DND-41 (cell line): ENCODE data around the gene GNA14.

ENCODE experiments used
- ATAC-seq: fragments of 200-7000 bp; cut with Tn5 transposase; 3 replicates; pipeline ENCODE4 v1.9.1; 2021; ENCODE audit warnings: low read depth; ENCODE audit not compliant: insufficient read depth
- DNase-seq: peaks from one replicate; pipeline ENCODE4 v3.0.0-alpha.2; 2020
- H2AFZ ChIP-seq: 2 replicates; pipeline ENCODE4 v1.6.0; 2012; ENCODE audit warnings: low read depth, low read length
- H3K27ac ChIP-seq: 2 replicates; pipeline ENCODE4 v1.5.1; 2012; ENCODE audit warnings: low read length, inconsistent platforms
- H3K27me3 ChIP-seq: fragments of 200-600 bp; sonication (generic); 2 replicates; pipeline ENCODE4 v1.6.0; 2012; ENCODE audit warnings: low read length, mild to moderate bottlenecking, inconsistent platforms; ENCODE audit not compliant: insufficient read depth, poor library complexity
- H3K36me3 ChIP-seq: 2 replicates; pipeline ENCODE4 v1.5.1; 2012; ENCODE audit warnings: low read length, inconsistent platforms; ENCODE audit not compliant: insufficient read depth
- H3K4me1 ChIP-seq: 2 replicates; pipeline ENCODE4 v1.5.1; 2012; ENCODE audit warnings: mild to moderate bottlenecking, low read length; ENCODE audit not compliant: insufficient read depth
- H3K4me2 ChIP-seq: 2 replicates; pipeline ENCODE4 v1.6.0; 2012; ENCODE audit warnings: mild to moderate bottlenecking, moderate library complexity, low read length, inconsistent platforms; ENCODE audit not compliant: insufficient read depth
- H3K4me3 ChIP-seq, 2 experiments: fragments of 200-600 bp in 1 of 2; shearing (Covaris generic) in 1 of 2; 2 replicates each; pipeline ENCODE4 v1.5.1; 2012 to 2016; ENCODE audit warnings: inconsistent platforms in 2 of 2, low read length in 2 of 2, mild to moderate bottlenecking in 2 of 2, low read depth in 1 of 2, moderate library complexity in 1 of 2
- H3K79me2 ChIP-seq: 2 replicates; pipeline ENCODE4 v1.6.0; 2012; ENCODE audit warnings: low read length, inconsistent platforms; ENCODE audit not compliant: insufficient read depth
- H3K9ac ChIP-seq: 2 replicates; pipeline ENCODE4 v1.6.0; 2012; ENCODE audit warnings: low read depth, mild to moderate bottlenecking, inconsistent platforms, low read length, moderate library complexity
- H3K9me3 ChIP-seq: 2 replicates; pipeline ENCODE4 v1.5.1; 2012; ENCODE audit warnings: low read length, moderate library complexity, mild to moderate bottlenecking, inconsistent platforms; ENCODE audit not compliant: insufficient read depth, severe bottlenecking
- H4K20me1 ChIP-seq: 2 replicates; pipeline ENCODE4 v1.6.0; 2012; ENCODE audit warnings: low read length; ENCODE audit not compliant: insufficient read depth
- EZH2 ChIP-seq: IDR thresholded peaks from 3 replicates; pipeline ENCODE4 v1.6.1; 2012; ENCODE audit warnings: borderline replicate concordance, low read depth, mild to moderate bottlenecking, moderate library complexity, low read length, inconsistent platforms; ENCODE audit not compliant: severe bottlenecking
- TF ChIP-seq, protein P1 (sequence below): IDR thresholded peaks from 2 replicates; pipeline ENCODE4 v1.5.1; 2012; ENCODE audit warnings: borderline replicate concordance, low read length, moderate library complexity, mild to moderate bottlenecking; ENCODE audit not compliant: poor library complexity, severe bottlenecking; ENCODE audit errors: extremely low read depth

The GNA14 gene

DNA sequence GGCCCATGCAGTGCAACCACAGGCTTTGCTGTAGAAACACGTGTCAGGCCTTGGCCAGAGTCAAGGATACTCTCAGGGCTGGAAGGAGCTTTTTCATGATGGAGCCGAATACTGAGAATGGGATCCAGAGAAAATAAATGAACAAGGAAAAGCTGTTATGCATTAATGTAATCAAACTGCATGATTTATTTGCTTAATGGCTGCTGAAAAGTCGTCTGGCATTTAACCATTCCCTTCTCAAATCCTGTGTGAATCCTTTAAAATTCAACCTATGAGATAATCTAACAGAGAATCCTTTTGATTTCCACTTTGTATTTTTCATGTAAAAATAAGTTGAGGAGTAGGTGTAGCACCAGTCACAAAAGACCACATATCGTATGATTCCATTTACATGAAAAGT lies 24.1 kb upstream of the GNA14 start:
- Histone ChIP-seq H3K4me1 (no peaks in the 10 kb centered on the region), H3K4me2 (no peak overlapping the region), H3K79me2 (no peaks in the 10 kb centered on the region), H3K9ac (no peak overlapping the region), H3K27ac (no peak overlapping the region), H3K36me3 (no peaks in the 10 kb centered on the region), H3K27me3 (no peaks in the 10 kb centered on the region), H2AFZ (no peak overlapping the region), H3K4me3 (no peak overlapping the region), H4K20me1 (no peaks in the 10 kb centered on the region), H3K9me3 (no peaks in the 10 kb centered on the region)
- no peak for TF ChIP-seq EZH2
- TF ChIP-seq, protein P1, sequence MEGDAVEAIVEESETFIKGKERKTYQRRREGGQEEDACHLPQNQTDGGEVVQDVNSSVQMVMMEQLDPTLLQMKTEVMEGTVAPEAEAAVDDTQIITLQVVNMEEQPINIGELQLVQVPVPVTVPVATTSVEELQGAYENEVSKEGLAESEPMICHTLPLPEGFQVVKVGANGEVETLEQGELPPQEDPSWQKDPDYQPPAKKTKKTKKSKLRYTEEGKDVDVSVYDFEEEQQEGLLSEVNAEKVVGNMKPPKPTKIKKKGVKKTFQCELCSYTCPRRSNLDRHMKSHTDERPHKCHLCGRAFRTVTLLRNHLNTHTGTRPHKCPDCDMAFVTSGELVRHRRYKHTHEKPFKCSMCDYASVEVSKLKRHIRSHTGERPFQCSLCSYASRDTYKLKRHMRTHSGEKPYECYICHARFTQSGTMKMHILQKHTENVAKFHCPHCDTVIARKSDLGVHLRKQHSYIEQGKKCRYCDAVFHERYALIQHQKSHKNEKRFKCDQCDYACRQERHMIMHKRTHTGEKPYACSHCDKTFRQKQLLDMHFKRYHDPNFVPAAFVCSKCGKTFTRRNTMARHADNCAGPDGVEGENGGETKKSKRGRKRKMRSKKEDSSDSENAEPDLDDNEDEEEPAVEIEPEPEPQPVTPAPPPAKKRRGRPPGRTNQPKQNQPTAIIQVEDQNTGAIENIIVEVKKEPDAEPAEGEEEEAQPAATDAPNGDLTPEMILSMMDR, result no peak
- no peak for ATAC-seq
- DNase-seq, result no peak

DNA sequence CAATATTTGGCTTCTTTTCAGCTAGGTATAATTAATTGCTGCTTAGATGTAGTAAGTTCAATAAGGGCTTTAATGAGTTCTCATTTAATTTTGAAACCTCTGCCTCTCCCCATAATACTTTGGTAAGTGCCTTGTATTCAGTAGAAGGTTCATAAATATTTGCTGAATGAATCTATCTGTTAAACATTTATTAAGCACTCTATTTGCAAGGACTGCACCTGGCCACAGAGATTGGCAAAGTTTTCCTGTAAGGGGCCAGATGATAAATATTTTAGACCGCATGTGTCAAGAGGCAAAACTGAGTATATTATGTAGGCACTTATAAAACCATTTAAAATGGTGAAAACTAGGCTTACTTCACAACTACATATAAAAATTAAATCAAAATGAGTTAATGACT lies 19.0 kb upstream of the GNA14 start:
- TF ChIP-seq, protein P1, result no peak
- TF ChIP-seq EZH2, result no peak
- no peak overlapping the region for H2AFZ ChIP-seq
- no peaks in the 10 kb centered on the region for H3K9me3 ChIP-seq
- H3K9ac ChIP-seq, result no peak overlapping the region
- no peak overlapping the region for H3K27ac ChIP-seq
- H3K4me1 ChIP-seq, result peaks cover under 1% of the 10 kb centered on the region; the same call in 1 of the 2 replicates
- no peak overlapping the region for H3K4me3 ChIP-seq
- ATAC-seq (no peak), DNase-seq (no peak)
- H4K20me1 ChIP-seq, result no peaks in the 10 kb centered on the region
- no peak overlapping the region for H3K4me2 ChIP-seq
- H3K36me3 ChIP-seq, result no peaks in the 10 kb centered on the region
- H3K27me3 ChIP-seq, result no peaks in the 10 kb centered on the region
- H3K79me2 ChIP-seq, result no peaks in the 10 kb centered on the region

DNA sequence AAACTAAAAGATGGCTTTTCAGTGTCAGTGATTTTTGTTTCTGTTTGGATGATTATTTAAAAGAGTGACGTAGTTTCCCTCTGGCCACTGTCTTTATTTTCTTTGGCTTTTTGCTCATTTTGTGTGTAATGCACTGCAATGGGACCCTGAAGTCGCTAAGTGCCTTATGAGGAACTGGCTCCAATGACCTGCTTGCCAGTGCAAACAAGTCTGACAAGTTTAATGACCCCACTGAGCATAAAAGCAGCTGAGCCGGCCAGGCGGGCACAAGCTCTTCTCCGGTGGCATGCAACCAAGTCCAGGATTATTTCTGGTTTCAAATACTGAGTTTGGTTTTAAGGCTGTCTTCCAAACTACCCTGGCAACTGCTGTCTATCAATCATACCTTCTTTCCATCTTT lies 15.6 kb upstream of the GNA14 start:
- DNase-seq, result no peak
- H3K4me2 ChIP-seq, result no peak overlapping the region

More for the DNA sequence above, 15.6 kb upstream of the GNA14 start:
- Histone ChIP-seq H3K4me1 (peaks cover 10% of the 10 kb centered on the region), H3K27me3 (no peaks in the 10 kb centered on the region), H3K4me3 (no peak overlapping the region), H2AFZ (no peak overlapping the region), H4K20me1 (no peaks in the 10 kb centered on the region), H3K9ac (no peak overlapping the region), H3K9me3 (no peaks in the 10 kb centered on the region), H3K27ac (no peak overlapping the region), H3K36me3 (no peaks in the 10 kb centered on the region), H3K79me2 (no peaks in the 10 kb centered on the region)
- ATAC-seq, result no peak
- TF ChIP-seq, protein P1, result no peak
- no peak for TF ChIP-seq EZH2
